Measurements from ENCODE around the gene CLOCK. TPM values are rescaled to one million over a fixed set of nuclear protein-coding genes. Genes with fewer than 3 reads are reported as not detected.

The CLOCK gene
- total and polyA plus RNA-seq, 10 of the 15 experiments (the other 5 are each of a cell fraction or from before 2014, with no cell fraction given), result 2.8 to 11.7 (median 10.4) TPM

DNA sequence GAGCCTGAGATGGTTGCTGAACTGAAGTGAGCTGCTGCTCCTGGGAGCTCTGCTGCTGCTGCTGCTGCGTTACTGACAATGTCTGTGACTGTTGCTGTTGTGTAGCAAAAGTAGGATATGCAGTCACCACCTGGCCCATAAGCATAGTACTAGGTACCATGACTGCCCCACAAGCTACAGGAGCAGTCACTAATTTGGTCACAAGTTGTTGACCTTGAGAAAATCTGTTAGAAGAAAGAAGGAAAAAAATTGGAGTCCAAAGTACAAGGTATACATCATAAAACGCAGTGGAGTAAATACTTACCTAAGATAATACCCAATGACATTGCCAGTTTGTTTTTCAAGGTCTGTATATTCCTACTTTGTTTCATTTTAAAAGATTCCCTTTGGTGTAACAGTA lies 108.4 kb downstream of the CLOCK start (continued):
- no peak for TF ChIP-seq ETV6 (conservative IDR thresholded peaks at IDR 0.05 in 1 of 2, IDR thresholded peaks at IDR 0.05 in 1 of 2; ENCODE audit: borderline replicate concordance in 1 of 2, low read depth in 1 of 2)
- TF ChIP-seq GABPA (IDR thresholded peaks at IDR 0.05; ENCODE audit: low read depth), result no peak
- TF ChIP-seq, protein P1, sequence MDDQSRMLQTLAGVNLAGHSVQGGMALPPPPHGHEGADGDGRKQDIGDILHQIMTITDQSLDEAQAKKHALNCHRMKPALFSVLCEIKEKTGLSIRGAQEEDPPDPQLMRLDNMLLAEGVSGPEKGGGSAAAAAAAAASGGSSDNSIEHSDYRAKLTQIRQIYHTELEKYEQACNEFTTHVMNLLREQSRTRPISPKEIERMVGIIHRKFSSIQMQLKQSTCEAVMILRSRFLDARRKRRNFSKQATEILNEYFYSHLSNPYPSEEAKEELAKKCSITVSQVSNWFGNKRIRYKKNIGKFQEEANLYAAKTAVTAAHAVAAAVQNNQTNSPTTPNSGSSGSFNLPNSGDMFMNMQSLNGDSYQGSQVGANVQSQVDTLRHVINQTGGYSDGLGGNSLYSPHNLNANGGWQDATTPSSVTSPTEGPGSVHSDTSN (IDR thresholded peaks at IDR 0.05; ENCODE audit: insufficient replicate concordance, low read depth, low read length), result no peak
- no peak for TF ChIP-seq ZSCAN29 (IDR thresholded peaks at IDR 0.05)
- no peak for TF ChIP-seq BHLHE40 (IDR thresholded peaks at IDR 0.05; ENCODE audit: borderline replicate concordance in 1 of 2, low read depth in 2 of 2, low read length in 1 of 2)
- TF ChIP-seq BRCA1 (IDR thresholded peaks at IDR 0.05; ENCODE audit: low read depth, low read length), result no peak
- TF ChIP-seq LARP7 (IDR thresholded peaks at IDR 0.05), result no peak
- no peak for TF ChIP-seq RBBP5 (conservative IDR thresholded peaks at IDR 0.05)
- no peak for TF ChIP-seq MYB (IDR thresholded peaks at IDR 0.05; ENCODE audit: borderline replicate concordance, low read depth, low read length)
- TF ChIP-seq FOXM1 (IDR thresholded peaks at IDR 0.05; ENCODE audit: low read depth, low read length), result no peak
- TF ChIP-seq TARDBP (IDR thresholded peaks at IDR 0.05; ENCODE audit: borderline replicate concordance), result no peak

DNA sequence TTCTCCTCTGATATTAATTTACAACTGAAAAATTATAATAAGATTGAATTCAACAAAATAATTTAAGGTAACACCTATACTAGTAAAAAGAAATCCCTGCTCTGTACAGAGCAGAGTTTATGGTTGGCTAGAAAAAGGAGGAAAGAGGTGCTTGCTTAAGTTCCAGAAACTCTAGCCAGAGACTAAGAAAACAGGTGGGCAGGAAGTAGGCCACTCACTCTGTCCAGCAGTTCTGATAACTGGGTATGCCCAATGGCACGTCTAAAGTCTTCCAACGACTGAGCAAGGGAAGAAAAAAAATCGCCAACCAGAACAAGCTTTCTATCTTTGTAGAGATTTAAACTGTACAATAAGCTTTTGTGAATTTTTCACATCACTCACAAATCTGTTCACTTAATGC lies 108.9 kb downstream of the CLOCK start:
- H3K79me2 ChIP-seq (ENCODE audit: control insufficient read depth, insufficient read depth, low read length), result no peaks in the 10 kb centered on the region
- intact Hi-C loops (cut with micrococcal nuclease; ENCODE audit: unreplicated experiment) (no loop called here), in situ Hi-C loops (cut with MboI) (no loop called here)
- H3K36me3 ChIP-seq (ENCODE audit: control insufficient read depth in 2 of 2, insufficient read depth in 2 of 2, low read length in 1 of 2), result peaks cover 3 to 30% of the 10 kb centered on the region in 2 experiments
- DNase-seq (ENCODE audit: low read depth, low spot score) (no peak), ATAC-seq (no peak), FAIRE-seq (no peak)
- H4K20me1 ChIP-seq (ENCODE audit: control insufficient read depth, insufficient read depth), result no peaks in the 10 kb centered on the region
- ChIA-PET RAD21 (ENCODE audit: unreplicated experiment) (no interaction called here), SMC1A (ENCODE audit: uncharacterized antibody, unreplicated experiment) (interaction anchor here (0.6 to 1.5 kb wide), 6 partner anchors 9 to 680 kb away, joined by 3 to 5 read pairs (median 4); no protein-coding TSS in a partner anchor), CTCF (interaction anchor here (0.8 to 3.4 kb wide), 3 partner anchors 8 to 28 kb away, joined by 4 to 11 read pairs (median 6); no protein-coding TSS in a partner anchor), POLR2A (no interaction called here)
- 93% methylated on average over 3 of the region's 3 CpGs for WGBS (ENCODE audit: insufficient coverage, insufficient replicate concordance, low lambda C conversion rate, missing lambda C conversion rate)
- H3K27me3 ChIP-seq (replicated peaks in 1 of 2; ENCODE audit: control insufficient read depth in 2 of 2, insufficient read depth in 2 of 2, low read length in 1 of 2), result no peaks in the 10 kb centered on the region
- H3K4me1 ChIP-seq (ENCODE audit: control insufficient read depth, insufficient read depth, low read length), result peaks cover 7% of the 10 kb centered on the region
- H3K9me3 ChIP-seq (replicated peaks; ENCODE audit: control insufficient read depth, insufficient read depth, low read length), result no peaks in the 10 kb centered on the region
- no TSS peak for BruUV-seq (replicated peaks)
- H2AFZ ChIP-seq (ENCODE audit: control insufficient read depth, low read depth, low read length), result no peak overlapping the region
- no peak overlapping the region for H3K27ac ChIP-seq (ENCODE audit: control insufficient read depth, insufficient read depth)
- H3K4me3 ChIP-seq, result no peak overlapping the region
- no peak overlapping the region for H3K4me2 ChIP-seq (ENCODE audit: control insufficient read depth, insufficient read depth)
- no peak overlapping the region for H3K9ac ChIP-seq (ENCODE audit: control insufficient read depth, insufficient read depth, low read length)
- TF ChIP-seq SMAD1 (IDR thresholded peaks at IDR 0.05; ENCODE audit: low read depth, partially characterized antibody), result no peak
- TF ChIP-seq MEF2B (IDR thresholded peaks at IDR 0.05; ENCODE audit: partially characterized antibody, poor library complexity, severe bottlenecking), result no peak
- TF ChIP-seq, protein P1 (IDR thresholded peaks at IDR 0.05; ENCODE audit: insufficient replicate concordance, low read depth, low read length), result no peak
- no peak for TF ChIP-seq BACH1 (IDR thresholded peaks at IDR 0.05; ENCODE audit: borderline replicate concordance)
- TF ChIP-seq RB1 (IDR thresholded peaks at IDR 0.05; ENCODE audit: borderline replicate concordance), result no peak
- no peak for TF ChIP-seq HCFC1 (IDR thresholded peaks at IDR 0.05; ENCODE audit: low read length)
- no peak for TF ChIP-seq MTA2 (IDR thresholded peaks at IDR 0.05; ENCODE audit: low read depth)
- TF ChIP-seq TBL1XR1 (IDR thresholded peaks at IDR 0.05; ENCODE audit: low read depth, low read length), result no peak
- no peak for TF ChIP-seq CHD2 (IDR thresholded peaks at IDR 0.05; ENCODE audit: borderline replicate concordance, low read depth, low read length)
- no peak for TF ChIP-seq ZNF217 (IDR thresholded peaks at IDR 0.05)
- TF ChIP-seq WRNIP1 (IDR thresholded peaks at IDR 0.05; ENCODE audit: borderline replicate concordance, low read depth, low read length), result no peak
- TF ChIP-seq KAT2A (conservative IDR thresholded peaks at IDR 0.05; ENCODE audit: control insufficient read depth, low read depth, low read length), result no peak
- TF ChIP-seq SRF (IDR thresholded peaks at IDR 0.05; ENCODE audit: low read depth in 2 of 2, low read length in 2 of 2), result no peak
- TF ChIP-seq PAX5 (IDR thresholded peaks at IDR 0.05; ENCODE audit: borderline replicate concordance, low read depth, low read length), result no peak
